MG63 (cell line): Measurements from ENCODE around the gene BLID. TPM values are rescaled to one million over a fixed set of nuclear protein-coding genes. Genes with fewer than 3 reads are reported as not detected.

Experiments used
- DNase-seq: peaks from one replicate; pipeline ENCODE4 v3.0.0-alpha.2; 2020
- H3K27me3 ChIP-seq: fragments of 250-450 bp; sonication (Bioruptor Pico); 2 replicates; pipeline ENCODE4 v1.5.1; 2020; ENCODE audit warnings: mild to moderate bottlenecking, moderate library complexity
- H3K36me3 ChIP-seq: fragments of 250-450 bp; sonication (Bioruptor Pico); 2 replicates; pipeline ENCODE4 v1.5.1; 2020; ENCODE audit warnings: mild to moderate bottlenecking, moderate library complexity
- H3K4me3 ChIP-seq: fragments of 250-450 bp; sonication (Bioruptor Pico); 2 replicates; pipeline ENCODE4 v1.5.1; 2020; ENCODE audit warnings: mild to moderate bottlenecking, moderate library complexity
- H3K9me3 ChIP-seq: fragments of 250-450 bp; sonication (Bioruptor Pico); 2 replicates; pipeline ENCODE4 v1.5.1; 2020; ENCODE audit warnings: mild to moderate bottlenecking, moderate library complexity
- total RNA-seq: library from RNA; depleted of rRNA; stranded (reverse); fragments of >200 nt; shearing (Covaris generic); gene quantifications from 2 replicates; pipeline ENCODE4 v1.2.3, GENCODE V29; 2014; ENCODE audit warnings: low replicate concordance; rRNA removed

Gene BLID, protein sequence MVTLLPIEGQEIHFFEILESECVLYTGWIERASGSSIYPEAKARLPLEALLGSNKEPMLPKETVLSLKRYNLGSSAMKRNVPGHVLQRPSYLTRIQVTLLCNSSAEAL
- not detected in 2 replicates for total RNA-seq

DNA sequence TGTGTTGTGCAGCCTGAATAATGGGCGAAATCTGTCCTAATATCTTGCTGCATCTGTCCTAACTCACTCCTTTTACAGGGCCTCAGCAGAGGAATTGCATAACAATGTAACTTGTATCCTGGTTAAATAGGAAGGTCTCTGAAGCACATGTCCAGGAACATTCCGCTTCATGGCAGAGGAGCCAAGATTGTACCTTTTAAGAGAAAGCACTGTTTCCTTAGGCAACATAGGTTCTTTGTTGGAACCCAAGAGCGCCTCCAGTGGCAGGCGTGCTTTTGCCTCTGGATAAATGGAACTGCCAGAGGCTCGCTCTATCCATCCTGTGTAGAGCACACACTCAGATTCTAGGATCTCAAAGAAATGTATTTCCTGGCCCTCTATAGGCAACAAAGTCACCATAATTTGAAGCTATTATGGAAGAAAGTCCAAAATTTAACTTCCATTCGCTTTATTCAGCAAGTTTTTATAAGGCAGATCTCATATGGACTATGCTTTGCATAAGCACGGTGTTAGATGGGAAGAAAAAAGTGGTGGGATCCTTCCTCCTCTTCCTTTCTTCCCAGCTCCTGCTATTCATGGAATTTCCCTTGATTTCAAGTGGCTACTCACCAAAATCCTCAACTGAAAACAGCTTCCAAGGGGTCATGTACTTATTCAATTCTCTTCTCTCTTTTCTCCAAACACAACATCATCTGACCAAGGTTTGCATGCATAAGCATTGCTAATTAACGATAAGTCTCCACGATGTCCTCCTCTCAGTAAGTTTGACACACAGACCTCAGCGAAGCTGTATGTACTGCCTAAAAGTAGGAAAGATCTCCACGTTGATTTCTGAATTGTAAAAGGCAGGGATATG, at the start of gene BLID:
Gene BLID, minus strand, starts transcription at position 692 of the 856 bp plus-strand sequence. Its CDS starts 293 bp downstream, at position 399.
- no peaks in the 10 kb centered on the region for H3K9me3 ChIP-seq
- no peaks in the 10 kb centered on the region for H3K27me3 ChIP-seq
- no peak for DNase-seq
- H3K4me3 ChIP-seq: no peak within 1 kb of the TSS
- peaks cover 93% of the 10 kb centered on the region for H3K36me3 ChIP-seq

DNA sequence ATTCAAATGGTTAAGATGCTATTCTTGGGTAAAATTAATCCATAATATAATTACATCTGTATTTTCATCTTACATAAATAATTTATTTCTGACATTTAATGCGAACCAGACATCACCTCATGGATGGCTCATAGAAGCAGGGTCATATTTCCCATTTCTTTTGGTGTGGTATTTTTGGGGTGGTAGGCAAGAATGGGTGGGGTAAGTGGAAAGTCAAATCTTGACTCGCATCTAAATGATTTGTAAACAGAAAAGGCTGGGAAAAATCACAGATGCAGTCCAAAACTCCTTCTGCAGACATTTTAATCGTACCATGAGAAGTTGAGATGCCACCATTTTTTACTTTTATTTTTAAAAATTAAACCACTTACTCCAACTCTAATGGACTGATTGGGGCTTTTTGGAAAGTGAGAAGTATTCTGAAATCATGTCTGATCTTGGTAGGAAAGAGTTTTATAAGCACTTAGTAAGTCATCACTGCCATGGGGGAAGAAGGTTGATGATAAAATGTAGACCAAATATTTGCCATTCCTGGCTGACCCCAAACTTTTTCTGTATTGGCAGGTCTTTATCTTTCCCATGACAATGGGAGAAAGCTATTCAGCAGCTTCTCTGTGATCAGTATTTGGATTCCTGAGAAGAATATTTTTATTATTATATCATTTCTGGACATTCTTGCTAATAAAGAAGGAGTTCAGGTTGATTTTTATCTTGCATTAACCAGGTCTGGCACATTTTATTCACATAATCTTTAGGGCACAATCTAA, 47.2 kb upstream of the BLID start:
- DNase-seq: no peak
- no peak overlapping the region for H3K4me3 ChIP-seq
- no peaks in the 10 kb centered on the region for H3K27me3 ChIP-seq
- H3K36me3 ChIP-seq: peaks cover 94% of the 10 kb centered on the region
- no peaks in the 10 kb centered on the region for H3K9me3 ChIP-seq

DNA sequence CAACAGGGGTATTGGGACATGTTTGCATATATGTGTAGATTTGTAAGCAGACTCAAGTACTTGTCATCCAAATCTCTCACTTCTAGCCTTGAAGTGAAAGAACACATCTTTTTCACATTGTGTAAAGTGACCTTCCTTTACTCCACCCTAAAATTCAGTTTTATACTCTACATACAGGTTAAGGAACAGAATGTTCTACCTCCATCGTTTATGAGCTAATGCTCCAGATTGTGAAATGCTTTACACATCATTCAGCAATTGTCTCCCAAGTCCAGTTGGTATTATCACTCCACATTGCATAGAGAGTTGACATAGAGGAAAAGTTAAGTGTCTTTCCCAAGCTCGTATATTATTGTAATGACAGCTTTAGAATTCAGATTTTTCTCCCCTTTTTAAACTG, 46.1 kb upstream of the BLID start:
- Histone ChIP-seq H3K4me3 (no peak overlapping the region), H3K36me3 (peaks cover 92% of the 10 kb centered on the region), H3K9me3 (no peaks in the 10 kb centered on the region), H3K27me3 (no peaks in the 10 kb centered on the region)
- no peak for DNase-seq

DNA sequence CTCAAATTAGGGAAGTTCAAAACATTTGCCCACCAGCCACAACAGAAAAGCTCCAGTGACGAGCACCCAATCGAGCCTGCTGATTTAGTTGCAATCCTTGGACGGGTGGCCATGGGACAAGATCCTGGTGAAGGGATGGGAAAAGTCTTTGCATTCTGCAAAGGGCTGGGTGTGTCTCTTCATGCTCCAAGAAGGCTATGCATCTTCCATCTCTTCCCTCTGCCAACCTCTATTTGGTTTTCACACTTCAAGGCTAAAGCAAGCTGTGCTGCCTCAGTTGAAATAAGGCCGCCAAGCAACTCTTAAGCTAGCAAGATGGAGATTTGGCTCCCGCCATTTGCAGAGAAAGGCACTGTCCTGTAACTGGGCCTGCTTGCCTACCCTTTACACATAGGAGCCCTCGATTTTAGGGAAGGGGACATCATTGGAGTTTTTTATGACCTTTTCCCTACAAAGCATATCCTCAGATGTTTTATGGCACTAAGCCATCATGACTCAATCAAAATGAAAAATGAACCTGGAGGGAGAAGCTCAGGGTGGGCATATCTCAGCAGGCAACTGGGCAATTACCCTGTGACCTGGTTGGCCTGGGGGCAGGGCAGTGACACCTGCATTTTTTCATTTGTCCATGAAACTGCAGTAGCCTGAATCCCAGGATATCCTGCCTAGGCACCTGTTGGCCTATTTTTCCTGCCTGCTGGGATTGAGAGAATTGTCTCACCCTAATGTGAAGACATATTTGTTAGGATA, 45.0 kb upstream of the BLID start:
- no peak overlapping the region for H3K4me3 ChIP-seq
- H3K36me3 ChIP-seq: peaks cover 88% of the 10 kb centered on the region
- no peaks in the 10 kb centered on the region for H3K27me3 ChIP-seq
- no peak for DNase-seq
- H3K9me3 ChIP-seq: no peaks in the 10 kb centered on the region

DNA sequence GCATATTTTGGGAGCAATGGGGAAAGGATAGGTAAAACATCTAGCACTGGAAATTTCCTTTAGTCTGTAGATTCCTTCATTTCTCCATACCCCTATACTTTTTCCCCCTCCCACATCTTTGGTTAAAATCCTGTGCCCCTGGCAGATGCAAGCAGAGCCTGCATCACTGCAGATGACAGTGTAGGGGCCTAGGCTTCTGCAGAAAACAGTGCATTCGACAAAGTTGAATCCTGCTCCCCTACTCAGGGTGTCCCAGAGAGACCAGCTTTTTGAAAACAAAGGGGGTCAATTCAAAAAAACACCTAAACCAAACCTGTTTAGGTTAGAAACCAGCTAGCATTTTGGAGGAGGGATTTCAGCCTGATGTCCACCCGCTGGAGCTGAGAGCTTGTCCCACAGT, 43.8 kb upstream of the BLID start:
- Histone ChIP-seq H3K27me3 (no peaks in the 10 kb centered on the region), H3K4me3 (no peak overlapping the region), H3K9me3 (no peaks in the 10 kb centered on the region), H3K36me3 (peaks cover 88% of the 10 kb centered on the region)
- DNase-seq: no peak

DNA sequence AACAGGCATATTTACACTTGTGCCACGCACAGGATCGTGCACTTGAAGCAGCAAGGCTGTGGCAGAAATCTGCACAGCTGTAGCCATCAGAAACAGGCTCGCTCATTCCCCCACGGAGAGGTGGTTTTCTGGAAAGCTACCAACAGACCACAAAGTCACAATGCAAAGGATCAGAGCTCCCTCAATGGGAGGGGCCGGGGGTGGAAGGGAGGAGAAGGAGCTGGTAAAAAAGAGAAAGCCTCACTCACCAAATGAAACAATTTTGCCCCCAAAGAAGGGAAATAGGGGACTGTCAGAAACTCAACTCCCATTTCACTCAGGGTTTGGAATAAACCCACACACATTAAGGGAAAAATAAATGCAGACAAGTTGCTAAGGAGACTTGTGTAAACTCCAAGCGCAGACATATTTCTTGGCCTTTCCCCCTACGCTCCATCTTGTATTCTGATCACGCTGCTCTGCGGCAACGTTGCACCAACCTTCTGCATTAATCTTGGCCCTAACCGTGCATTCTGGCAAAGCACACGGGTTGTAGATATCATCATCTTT, 43.2 kb upstream of the BLID start:
- Histone ChIP-seq H3K9me3 (no peaks in the 10 kb centered on the region), H3K27me3 (no peaks in the 10 kb centered on the region), H3K4me3 (peak overlapping the region; percentile 61), H3K36me3 (peaks cover 88% of the 10 kb centered on the region)
- DNase-seq: peak; percentile 61

DNA sequence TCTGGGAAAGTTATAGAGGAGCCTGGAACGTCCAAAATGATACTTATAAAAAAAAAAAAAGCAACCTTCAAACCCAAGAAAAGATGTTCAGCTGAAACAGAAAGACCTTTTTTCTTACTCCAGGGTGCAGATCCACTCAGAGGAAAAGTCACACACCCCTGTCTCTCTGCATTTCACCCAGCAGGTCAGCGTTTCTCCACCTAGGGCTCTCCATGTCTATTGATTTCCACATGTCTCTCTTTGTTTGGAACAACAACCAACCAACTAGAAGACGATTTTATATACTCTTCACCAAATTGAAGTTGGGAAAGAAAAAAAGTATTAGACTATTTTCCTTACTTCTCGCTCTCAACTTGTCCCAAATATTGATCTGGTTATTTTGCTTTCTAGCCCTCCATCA, 42.2 kb upstream of the BLID start:
- peaks cover 88% of the 10 kb centered on the region for H3K36me3 ChIP-seq

DNA sequence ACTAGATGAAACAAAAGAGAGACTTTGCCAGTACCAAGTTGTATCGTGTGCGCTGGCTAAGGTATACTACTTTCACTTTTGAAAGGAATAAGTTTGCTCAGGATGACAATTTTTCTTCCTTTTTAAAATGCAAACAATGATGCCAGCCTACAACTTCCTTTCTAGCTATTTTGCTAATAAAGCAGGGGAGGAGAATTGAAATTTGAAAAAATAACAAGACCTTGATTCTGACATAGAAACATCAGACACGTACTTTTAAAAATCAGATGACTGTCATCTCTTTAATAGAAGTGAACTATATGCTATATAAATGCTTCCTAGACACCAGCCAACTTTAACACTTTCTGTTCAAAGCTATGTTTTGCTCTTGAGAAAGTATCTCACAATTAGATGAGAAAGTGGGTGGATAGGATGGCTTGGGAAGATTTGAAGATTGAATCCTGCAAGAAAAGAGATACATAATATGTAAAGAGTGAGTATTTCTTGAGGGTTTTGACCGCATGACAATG, 41.7 kb upstream of the BLID start:
- H3K4me3 ChIP-seq: peak overlapping the region; percentile 61
- no peaks in the 10 kb centered on the region for H3K27me3 ChIP-seq
- H3K36me3 ChIP-seq: peaks cover 86% of the 10 kb centered on the region
- no peak for DNase-seq
- H3K9me3 ChIP-seq: no peaks in the 10 kb centered on the region

More for the DNA sequence above, 42.2 kb upstream of the BLID start:
- Histone ChIP-seq H3K4me3 (peak overlapping the region; percentile 61), H3K27me3 (no peaks in the 10 kb centered on the region), H3K9me3 (no peaks in the 10 kb centered on the region)
- DNase-seq: no peak

DNA sequence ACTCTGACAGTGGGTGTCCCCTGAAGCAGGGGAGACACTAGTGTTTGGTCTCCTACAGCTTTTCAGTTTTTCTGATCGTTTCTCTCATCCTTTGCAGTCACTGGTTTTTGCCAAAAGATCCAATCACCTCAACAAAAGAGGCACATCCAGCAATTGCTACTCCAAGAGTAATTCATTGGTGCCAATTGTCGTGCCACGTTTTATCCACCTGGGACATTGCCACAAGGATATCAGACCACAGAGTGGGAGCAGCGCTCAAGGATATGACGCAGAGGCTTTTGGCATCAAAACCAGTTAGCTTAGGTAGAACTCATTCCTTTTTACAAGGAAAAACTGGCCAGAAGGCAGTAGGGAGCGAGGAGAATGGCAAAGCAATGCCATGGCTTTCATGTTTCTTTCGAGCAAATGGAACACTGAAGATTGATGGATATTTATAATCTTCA, 40.9 kb upstream of the BLID start:
- H3K36me3 ChIP-seq: peaks cover 85% of the 10 kb centered on the region
- H3K4me3 ChIP-seq: peak overlapping the region; percentile 61

DNA sequence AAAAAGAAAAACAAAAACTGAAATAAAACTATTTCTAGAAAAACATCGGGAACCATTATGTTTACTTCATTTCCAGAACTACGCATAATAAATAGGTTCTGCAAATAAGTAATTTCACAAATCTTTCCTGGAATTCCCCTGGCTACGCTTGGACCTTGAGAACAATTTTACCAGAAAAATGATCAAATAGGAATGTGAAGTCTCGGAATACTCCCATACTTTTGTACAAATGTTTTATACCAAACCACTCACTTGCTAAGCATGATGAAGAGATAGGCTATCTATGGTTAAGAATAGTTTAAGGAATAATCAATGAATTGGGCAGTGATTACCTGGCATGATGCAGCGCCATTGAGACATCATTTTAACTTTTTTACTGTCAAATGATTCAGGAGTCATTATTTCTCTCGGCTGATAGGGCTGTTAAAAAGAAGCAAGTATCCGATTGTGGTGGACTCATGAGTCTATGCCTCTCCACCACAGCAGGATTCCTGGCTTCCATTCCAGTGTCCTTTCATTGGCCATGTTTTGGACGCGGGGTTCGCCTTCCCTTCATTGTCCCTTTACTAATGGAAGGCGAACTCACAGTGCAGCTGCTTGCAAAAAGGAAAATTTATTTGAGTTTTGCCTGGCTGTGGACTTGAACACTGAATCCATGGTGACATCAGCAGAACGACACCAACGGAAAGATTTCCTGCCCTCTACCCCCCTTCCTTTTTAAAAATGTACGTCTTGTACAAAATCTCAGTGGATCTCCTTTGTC, 39.9 kb upstream of the BLID start:
- H3K36me3 ChIP-seq: peaks cover 85% of the 10 kb centered on the region
- H3K4me3 ChIP-seq: peak overlapping the region; percentile 61
- DNase-seq: peak; percentile 62
- no peaks in the 10 kb centered on the region for H3K27me3 ChIP-seq
- H3K9me3 ChIP-seq: no peaks in the 10 kb centered on the region

More for the DNA sequence above, 40.9 kb upstream of the BLID start:
- DNase-seq: peak; percentile 96
- H3K27me3 ChIP-seq: no peaks in the 10 kb centered on the region
- no peaks in the 10 kb centered on the region for H3K9me3 ChIP-seq

DNA sequence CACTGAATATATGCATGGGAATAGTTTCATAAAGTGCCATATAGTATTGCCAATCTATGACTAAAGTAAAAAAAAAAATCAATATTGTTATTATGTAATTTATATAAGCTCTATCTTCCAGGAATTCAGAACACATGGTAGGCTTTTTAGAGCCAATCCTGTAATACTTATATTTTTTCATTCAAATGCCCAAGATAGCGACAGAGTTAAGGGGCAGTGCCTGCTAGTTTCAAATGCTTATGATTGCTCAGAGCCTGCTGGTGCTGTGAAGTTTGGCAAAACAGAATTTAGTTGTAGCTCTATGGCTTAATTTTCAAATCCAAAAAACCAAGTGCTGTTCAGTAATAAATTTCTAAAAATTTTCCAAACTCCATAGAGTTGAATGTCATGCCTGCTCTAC, 39.0 kb upstream of the BLID start:
- Histone ChIP-seq H3K36me3 (peaks cover 85% of the 10 kb centered on the region), H3K9me3 (no peaks in the 10 kb centered on the region), H3K27me3 (no peaks in the 10 kb centered on the region), H3K4me3 (peak overlapping the region; percentile 61)
- DNase-seq: no peak

DNA sequence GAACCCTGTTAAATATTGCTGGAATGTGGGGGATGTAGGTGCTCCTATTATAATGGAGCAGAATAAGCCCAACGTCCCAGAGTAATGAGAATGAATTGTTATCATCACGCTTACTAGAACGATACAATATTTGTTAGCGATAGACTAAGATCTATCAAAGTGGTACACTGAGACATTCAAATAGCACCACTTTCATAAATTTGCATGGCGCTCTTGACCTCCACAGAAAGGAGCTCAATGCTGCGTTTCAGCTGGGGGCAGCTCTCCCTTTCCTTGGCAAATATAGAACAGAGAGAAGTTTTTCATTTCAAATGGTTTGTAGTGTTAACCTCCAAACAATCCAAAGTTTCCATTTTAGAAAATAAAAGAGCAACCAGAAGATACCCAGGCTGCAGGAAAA, 38.2 kb upstream of the BLID start:
- peaks cover 85% of the 10 kb centered on the region for H3K36me3 ChIP-seq

DNA sequence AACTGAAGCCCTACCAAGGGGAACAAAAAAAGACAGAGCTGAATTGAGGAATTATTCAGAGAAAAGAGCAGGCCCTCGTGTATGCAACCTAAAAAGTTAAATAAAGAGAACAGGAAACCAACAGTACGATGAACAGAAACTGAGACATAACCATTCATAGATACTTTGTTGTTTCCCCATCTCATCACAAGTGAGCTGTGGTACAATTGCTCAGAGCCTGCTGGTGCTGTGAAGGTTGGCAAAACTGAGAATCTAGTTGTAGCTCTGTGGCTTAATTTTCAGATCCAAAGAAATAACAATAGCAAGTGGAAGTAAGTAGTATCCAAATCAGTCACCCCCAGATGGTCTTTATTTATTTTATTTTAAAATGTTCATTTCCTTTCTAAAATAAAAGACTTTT, 37.7 kb upstream of the BLID start:
- no peak for DNase-seq
- Histone ChIP-seq H3K36me3 (peaks cover 86% of the 10 kb centered on the region), H3K27me3 (no peaks in the 10 kb centered on the region), H3K4me3 (peak overlapping the region; percentile 61), H3K9me3 (no peaks in the 10 kb centered on the region)

More for the DNA sequence above, 38.2 kb upstream of the BLID start:
- Histone ChIP-seq H3K9me3 (no peaks in the 10 kb centered on the region), H3K4me3 (peak overlapping the region; percentile 61), H3K27me3 (no peaks in the 10 kb centered on the region)
- DNase-seq: no peak

DNA sequence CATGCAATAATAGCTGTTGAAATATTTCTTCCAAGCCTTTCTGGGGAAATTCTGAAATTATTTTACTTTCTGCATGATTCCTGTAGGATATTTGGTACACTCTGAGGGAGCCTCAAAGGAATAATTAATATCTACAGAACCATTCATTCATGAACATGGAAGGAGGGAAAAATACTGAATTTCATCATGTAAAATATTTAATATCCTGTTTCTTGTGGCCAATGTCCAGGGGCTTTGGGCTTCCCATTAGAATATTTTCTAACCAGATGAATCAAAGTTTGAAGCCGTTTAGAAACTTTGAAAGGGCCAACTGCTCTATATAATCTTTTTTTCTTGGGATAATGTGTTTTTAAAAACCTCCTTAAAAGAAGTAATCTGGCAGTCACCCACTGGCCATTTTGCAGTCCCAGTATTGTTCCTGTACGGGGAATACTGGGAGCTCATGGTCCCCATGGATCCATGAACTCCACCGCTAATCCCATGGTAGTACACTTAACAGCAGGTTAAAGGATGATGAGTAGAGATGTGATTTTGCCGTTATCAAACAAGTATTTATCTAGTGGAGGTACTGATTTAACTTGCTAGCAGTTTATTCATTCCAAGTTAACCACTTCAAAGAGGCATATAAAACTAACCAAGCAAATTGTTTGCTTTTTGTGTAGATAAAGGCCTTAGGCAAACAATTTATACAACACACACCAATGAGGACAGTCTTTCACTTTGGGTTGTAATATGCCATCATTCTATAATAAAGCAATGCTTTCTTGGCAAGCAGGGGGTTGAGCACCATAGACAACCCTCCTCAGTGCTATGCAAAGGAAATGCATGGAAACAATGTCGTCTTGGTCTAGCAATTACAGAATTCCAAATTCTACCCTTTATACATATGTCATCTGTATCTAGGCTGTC, 34.5 kb upstream of the BLID start:
- H3K9me3 ChIP-seq: no peaks in the 10 kb centered on the region
- H3K27me3 ChIP-seq: no peaks in the 10 kb centered on the region
- peak overlapping the region; percentile 61 for H3K4me3 ChIP-seq
- DNase-seq: no peak
- peaks cover 95% of the 10 kb centered on the region for H3K36me3 ChIP-seq

DNA sequence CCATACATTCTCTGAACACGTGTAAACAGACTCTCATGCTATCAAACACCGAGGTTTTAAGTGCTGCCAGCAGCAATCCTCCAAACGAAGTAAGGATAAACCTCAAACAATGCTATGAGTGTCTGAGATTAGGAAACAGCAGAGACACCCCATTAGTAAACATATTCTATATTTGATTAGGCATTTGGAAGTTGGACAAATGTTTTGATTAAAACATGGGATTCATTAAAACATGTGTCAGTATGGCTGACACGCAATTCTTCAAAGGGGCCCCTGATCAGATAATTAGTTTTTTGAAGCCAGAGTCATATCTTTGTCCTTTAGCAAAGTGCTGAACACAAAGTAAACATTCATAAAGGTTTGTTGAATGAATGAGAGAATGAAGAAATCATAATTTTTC, 33.2 kb upstream of the BLID start:
- Histone ChIP-seq H3K36me3 (peaks cover 95% of the 10 kb centered on the region), H3K9me3 (no peaks in the 10 kb centered on the region)

More for the DNA sequence above, 33.2 kb upstream of the BLID start:
- Histone ChIP-seq H3K27me3 (no peaks in the 10 kb centered on the region), H3K4me3 (peak overlapping the region; percentile 61; the same call in 1 of the 2 replicates)
- DNase-seq: no peak
